HK-2 (cell line): ENCODE results near the gene ERI3.

Experiments used
- DNase-seq: peaks from one replicate; pipeline ENCODE4 v3.0.0-alpha.2; 2018; ENCODE audit not compliant: unreplicated experiment

Gene ERI3

DNA sequence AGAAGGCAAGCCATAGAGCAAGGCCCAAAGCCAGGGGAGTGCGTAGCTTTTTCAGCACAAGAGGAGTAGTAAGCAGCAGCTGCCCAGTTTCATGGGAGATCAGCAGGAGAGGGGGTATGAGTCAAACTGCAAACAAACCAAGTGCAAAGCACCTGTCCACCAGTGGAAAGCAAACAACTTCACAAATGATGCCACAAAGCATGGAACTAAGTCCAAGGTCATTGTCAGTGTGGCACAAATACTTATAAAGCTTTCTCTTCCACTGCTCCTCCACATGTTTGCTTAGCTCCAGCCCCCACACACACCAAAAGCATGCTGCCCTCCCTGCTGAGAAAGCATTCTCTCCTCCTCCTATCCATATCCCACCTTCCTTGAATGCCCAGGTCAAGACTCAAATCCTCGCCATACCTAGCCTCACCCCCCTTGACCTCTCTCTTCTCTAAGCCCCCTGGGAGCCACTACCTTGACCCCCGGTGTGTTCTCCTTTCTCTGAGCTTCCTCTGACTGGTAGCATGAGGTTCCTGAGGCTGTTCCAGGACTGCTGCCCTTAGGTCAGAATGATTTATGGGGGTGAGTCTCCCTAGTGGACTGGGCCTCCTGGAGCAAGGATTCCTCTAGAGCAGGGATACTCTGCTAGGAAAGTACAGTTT is 71.4 kb downstream of the ERI3 start:
- DNase-seq = no peak

DNA sequence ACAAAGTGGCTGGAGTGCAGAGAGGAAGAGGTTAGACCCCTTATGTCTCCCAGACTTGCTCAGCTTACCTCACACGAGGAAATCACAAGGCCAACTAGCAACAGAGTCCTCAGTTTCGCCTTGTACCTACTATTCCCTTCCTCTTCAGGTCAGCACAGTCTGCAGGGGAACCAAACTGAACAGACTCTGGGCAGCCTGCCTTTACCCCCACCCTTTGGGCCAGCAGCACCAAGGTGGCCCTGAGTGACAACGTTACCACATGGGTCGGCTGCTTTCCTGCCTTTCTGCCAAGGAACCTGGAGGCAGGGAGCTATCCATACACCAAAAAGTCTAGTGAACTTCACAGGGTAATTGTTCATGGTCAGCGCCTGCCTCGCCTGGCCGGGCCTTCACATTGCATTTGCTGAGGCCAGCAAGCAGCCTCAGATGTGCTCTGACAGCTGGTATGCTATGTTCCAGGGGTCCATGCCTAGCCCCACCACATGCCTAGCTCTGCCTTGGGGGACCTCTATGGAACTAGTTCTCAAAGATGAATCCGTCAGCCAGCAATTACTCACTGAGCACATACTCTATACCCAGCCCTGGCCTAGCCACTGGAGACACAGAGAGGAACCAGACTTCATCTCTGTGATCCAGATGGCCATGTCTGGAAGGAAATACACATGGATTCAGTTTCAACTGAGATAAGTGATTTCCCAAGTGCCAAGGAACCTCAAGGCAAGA is 72.2 kb downstream of the ERI3 start:
- no peak for DNase-seq

- no peak for DNase-seq
These were observed 72.9 kb downstream of the ERI3 start for GRCh38 chr1:44281962-44282703.

- no peak for DNase-seq
These were observed 78.2 kb downstream of the ERI3 start for GRCh38 chr1:44276901-44277300.

GRCh38 chr1:44275991-44276405 is 79.1 kb downstream of the ERI3 start:
- no peak for DNase-seq

- no peak for DNase-seq
These were observed 79.6 kb downstream of the ERI3 start for GRCh38 chr1:44275296-44275962.

- no peak for DNase-seq
These were observed 81.3 kb downstream of the ERI3 start for GRCh38 chr1:44273560-44274350.

GRCh38 chr1:44272992-44273391 is 82.1 kb downstream of the ERI3 start:
- DNase-seq = no peak

GRCh38 chr1:44271646-44272045 is 83.4 kb downstream of the ERI3 start:
- DNase-seq = no peak

- no peak for DNase-seq
These were observed 84.1 kb downstream of the ERI3 start for GRCh38 chr1:44270686-44271628.

GRCh38 chr1:44268054-44268453 is 87.0 kb downstream of the ERI3 start:
- DNase-seq = no peak

- no peak for DNase-seq
These were observed 87.6 kb downstream of the ERI3 start for GRCh38 chr1:44267438-44267837.

- no peak for DNase-seq
These were observed 88.4 kb downstream of the ERI3 start for GRCh38 chr1:44266400-44267344.

DNA sequence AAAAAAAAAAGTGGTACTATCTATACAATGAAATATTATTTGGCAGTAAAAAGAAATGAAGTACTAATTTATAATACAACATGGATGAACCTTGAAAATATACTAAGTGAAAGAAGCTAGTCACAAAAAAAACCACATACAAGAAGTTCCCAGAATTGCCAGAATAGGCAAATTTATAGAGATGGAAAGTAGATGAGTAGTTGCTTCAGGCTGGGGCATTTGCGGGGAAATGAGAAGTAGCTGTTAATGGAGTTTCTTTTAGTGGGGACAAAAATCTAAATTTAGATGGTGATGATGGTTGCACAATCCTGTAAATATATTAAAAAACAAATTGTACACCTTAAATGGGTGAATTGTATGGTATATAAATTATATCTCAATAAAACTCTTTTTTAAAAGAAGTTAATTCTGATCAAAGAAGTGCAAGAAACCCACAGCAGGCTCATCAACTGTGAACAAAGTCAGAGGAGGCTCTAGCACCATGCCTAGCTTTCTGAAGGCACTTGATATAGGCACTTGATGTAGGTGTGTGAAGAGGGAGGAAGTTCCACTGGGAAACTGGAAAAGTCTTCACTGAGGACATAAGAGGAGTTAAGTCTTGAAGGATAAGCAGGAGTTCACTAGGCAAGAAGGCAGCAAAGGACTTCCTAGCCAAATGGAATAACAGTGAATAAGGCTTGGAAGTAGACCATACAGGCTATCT is 89.2 kb downstream of the ERI3 start:
- DNase-seq = no peak

GRCh38 chr1:44264451-44264771 is 90.6 kb downstream of the ERI3 start:
- no peak for DNase-seq

- no peak for DNase-seq
These were observed 91.2 kb downstream of the ERI3 start for GRCh38 chr1:44263568-44264450.

GRCh38 chr1:44262816-44263567 is 92.1 kb downstream of the ERI3 start:
- DNase-seq = no peak
